Endothelial cell of umbilical vein (primary cell): ENCODE data around the gene PPFIA3.

Experiments used
- EZH2 ChIP-seq: IDR thresholded peaks from 2 replicates; pipeline ENCODE4 v1.6.1; 2012; ENCODE audit warnings: borderline replicate concordance, low read depth, mild to moderate bottlenecking, moderate library complexity, low read length, inconsistent platforms; ENCODE audit not compliant: severe bottlenecking
- FOS ChIP-seq: IDR thresholded peaks from 2 replicates; pipeline ENCODE4 v1.6.1; 2011; ENCODE audit warnings: mild to moderate bottlenecking, low read length, moderate library complexity, borderline replicate concordance; ENCODE audit not compliant: insufficient read depth
- MAX ChIP-seq: IDR thresholded peaks from 2 replicates; pipeline ENCODE4 v1.6.1; 2011; ENCODE audit not compliant: insufficient read depth, insufficient read length
- MYC ChIP-seq: IDR thresholded peaks from one replicate; pipeline ENCODE4 v1.6.1; 2011; ENCODE audit warnings: mild to moderate bottlenecking, low read depth, low read length
- POLR2A ChIP-seq: IDR thresholded peaks from 2 replicates; pipeline ENCODE4 v1.6.1; 2012; ENCODE audit warnings: low read depth, mild to moderate bottlenecking, control low read depth, low read length
- POLR2AphosphoS5 ChIP-seq: IDR thresholded peaks from 2 replicates; pipeline ENCODE4 v1.6.1; 2012; ENCODE audit warnings: low read depth, mild to moderate bottlenecking, control low read depth, low read length, moderate library complexity; ENCODE audit not compliant: insufficient read depth
- TF ChIP-seq, protein P1 (sequence below), 2 donors: IDR thresholded peaks; 1 replicate in 1 of 2; 2 replicates in 1 of 2; pipeline ENCODE4 v1.5.1; 2011; ENCODE audit warnings: low read length in 2 of 2, mild to moderate bottlenecking in 2 of 2, moderate library complexity in 2 of 2, control low read depth in 1 of 2, inconsistent platforms in 1 of 2, low read depth in 1 of 2; ENCODE audit not compliant: insufficient read depth in 1 of 2; ENCODE audit errors: extremely low read depth in 1 of 2

DNA sequence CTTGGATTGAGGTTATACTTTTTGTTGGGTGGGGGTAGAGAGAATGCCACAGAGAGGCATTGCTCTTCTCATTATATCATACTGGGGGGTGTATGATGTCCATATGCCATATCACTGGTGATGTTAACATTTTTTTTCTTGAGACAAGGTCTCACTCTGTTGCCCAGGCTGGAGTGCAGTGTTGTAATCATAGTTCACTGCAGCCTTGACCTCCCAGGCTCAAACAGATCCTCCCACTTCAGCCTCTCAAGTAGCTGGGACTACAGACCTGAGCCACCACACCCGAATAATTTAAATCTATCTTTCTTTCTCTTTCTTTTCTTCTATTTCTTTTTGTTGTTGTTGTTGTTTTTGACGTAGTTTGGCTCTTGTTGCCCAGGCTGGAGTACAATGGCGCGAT is 39.0 kb upstream of the PPFIA3 start:
- TF ChIP-seq, protein P1, sequence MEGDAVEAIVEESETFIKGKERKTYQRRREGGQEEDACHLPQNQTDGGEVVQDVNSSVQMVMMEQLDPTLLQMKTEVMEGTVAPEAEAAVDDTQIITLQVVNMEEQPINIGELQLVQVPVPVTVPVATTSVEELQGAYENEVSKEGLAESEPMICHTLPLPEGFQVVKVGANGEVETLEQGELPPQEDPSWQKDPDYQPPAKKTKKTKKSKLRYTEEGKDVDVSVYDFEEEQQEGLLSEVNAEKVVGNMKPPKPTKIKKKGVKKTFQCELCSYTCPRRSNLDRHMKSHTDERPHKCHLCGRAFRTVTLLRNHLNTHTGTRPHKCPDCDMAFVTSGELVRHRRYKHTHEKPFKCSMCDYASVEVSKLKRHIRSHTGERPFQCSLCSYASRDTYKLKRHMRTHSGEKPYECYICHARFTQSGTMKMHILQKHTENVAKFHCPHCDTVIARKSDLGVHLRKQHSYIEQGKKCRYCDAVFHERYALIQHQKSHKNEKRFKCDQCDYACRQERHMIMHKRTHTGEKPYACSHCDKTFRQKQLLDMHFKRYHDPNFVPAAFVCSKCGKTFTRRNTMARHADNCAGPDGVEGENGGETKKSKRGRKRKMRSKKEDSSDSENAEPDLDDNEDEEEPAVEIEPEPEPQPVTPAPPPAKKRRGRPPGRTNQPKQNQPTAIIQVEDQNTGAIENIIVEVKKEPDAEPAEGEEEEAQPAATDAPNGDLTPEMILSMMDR (IDR thresholded peaks at IDR 0.05; ENCODE audit: extremely low read depth in 1 of 2, insufficient read depth in 1 of 2, low read depth in 1 of 2, low read length in 2 of 2): no peak
- TF ChIP-seq MAX: no peak
- no peak for TF ChIP-seq EZH2
- no peak for TF ChIP-seq MYC
- TF ChIP-seq POLR2AphosphoS5: no peak
- no peak for TF ChIP-seq POLR2A
- no peak for TF ChIP-seq FOS
